Inferior parietal cortex (tissue), 1 donor: ENCODE results near the gene ASXL1.
A peak's percentile ranks its signal among the peaks of the same experiment; 100 is the strongest.

ENCODE experiments used
- DNase-seq: peaks from one replicate; pipeline ENCODE4 v3.0.0-alpha.2; 2016; ENCODE audit errors: extremely low spot score

The ASXL1 gene

GRCh38 chr20:32453467-32454163, 95.5 kb downstream of the ASXL1 start:
- DNase-seq = no peak

DNA sequence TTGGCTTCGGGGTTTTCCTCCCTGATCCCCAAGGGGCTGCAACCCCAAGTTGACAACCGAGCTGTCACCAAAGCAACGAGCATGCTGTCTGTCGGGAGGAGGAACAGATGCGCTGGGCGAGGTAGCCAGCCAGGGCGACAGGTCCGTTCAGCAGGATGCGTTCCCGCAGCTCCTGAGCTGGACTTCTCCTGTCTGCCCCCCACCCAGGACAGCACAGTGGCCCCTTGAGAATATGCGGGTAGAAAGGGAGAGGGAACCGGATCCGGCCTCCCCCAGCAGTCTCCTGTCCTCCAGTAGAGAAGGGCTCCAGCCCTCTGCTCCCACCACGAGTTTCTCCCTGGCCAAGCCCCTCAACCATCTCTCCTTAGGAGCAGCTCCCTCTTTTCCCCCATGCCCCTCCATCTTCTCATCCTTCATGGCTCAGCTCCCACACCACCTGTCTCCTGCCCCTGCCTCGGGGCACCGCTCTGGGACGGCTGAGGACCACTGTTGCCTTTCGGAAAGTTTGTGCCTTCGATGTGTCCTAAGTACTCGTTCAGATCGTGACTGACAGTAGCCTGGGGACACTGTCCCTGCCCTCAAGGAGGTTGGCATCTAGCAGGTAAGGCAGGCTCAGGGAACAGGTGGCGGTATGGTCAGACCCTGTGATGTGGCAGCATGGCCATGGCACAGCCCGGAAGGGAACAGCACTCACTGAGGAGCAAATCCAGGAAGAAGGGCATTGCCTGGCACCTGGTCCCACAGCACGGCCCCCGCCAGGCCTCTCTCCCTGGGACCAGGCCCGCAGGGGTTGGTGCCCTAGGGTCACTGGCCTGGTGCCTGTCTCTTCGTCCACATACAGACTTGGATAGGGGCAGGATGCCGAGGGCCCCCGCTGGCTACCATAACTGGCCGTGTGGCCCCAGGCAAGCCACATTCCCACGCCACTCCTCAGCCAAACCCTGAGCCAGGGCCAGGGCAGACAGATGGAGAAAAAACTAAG, 96.3 kb downstream of the ASXL1 start:
- DNase-seq = no peak

DNA sequence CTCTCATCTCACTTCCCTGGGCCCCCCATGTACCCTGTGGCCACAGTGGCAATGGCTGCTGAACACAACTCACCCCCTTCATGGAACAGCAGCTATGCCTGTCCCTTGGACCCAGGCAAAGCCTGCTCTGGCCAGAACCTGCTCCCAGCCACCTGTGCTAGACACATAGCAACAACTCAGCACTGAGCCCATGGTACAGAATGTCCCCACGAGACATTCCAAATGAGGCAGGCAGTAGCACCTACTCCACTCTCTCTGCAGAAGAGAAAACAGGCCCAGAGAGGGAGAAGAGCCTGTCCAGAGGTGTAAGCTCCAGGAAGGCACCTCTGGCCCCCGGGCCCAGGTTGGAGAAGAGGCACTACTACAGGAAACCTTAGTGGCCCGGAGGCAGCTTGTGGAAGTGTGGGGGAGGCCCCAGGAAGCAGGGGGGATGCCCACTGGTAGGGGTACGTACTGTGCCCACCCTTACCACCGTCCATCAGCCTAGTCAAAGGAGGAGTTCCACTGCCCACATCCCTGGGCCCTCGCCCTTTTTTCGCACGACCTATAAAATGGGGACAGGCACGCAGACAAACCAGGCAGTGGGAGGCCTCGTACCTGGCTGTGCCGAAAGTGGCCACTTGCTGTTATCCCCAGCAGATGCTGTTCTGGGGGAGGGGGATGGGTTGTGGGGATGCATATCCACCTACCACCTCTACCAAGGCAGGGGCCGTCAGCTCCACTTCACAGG, 97.2 kb downstream of the ASXL1 start:
- no peak for DNase-seq

DNA sequence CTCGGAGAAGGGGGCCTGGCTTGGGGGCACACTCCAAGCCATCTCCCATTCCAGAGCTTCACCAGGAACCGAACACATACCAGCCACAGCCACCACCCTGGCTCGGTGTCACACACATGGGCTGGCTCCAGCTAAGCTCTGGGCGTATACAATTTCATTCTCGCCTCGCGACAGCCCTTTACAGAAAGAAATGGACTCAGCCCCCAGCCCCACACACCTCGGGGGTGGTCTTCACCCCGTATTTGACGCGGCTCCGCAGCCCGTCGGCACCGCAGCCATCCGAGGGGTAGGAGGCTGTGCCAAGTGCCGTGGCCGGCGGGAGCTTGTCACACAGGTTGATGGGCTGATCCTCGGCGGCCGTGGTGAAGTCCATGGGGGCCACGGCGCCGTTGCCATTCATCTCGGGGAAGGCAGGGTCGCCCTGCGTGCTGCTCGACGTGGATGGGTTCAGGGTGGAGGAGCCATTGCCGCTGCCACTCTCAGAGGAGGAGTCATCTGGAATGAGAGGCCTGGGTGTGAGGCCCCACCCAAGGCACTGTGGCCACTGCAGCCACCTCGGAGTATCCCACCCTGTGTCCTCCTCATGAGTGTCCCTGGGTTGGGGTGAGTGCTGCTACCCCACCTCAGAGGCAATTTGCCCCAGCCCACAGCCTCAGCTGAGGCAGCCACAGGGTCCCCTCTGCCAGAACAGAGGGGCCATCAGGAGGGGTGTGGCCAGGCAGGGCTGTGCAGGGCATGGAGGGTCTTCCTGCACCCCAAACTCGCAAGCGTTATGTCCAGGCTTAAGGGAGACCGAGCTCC, 98.0 kb downstream of the ASXL1 start:
- DNase-seq = no peak

- DNase-seq = no peak
Observed at GRCh38 chr20:32456869-32457478, 98.8 kb downstream of the ASXL1 start.

- DNase-seq = peak; percentile 69
Observed at GRCh38 chr20:32457479-32457986, 99.4 kb downstream of the ASXL1 start.

- no peak for DNase-seq
Observed at GRCh38 chr20:32458061-32458836, 100.1 kb downstream of the ASXL1 start.

GRCh38 chr20:32458837-32459220, 100.7 kb downstream of the ASXL1 start:
- DNase-seq = no peak

DNA sequence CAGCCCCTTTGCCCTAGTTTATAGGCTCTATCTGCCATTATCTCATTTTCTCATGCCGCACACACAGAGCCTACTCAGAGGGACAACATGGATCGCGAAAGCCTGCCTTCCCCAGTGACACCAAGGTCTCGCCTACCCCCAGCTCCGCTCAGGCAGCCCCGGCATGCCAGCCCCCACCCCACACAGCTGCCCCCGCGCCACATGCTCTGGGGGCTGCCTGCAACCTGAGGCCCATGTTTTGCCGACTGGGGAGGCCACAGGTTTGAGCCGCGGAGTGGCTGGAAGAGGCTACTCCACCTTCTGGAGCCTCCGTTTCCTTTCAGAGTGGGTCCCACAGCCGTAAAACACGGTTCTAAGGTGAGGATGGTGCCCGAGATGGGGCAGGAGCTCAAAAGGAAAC, 102.1 kb downstream of the ASXL1 start:
- DNase-seq = no peak

GRCh38 chr20:32460683-32461320, 102.7 kb downstream of the ASXL1 start:
- no peak for DNase-seq

- no peak for DNase-seq
Observed at GRCh38 chr20:32461836-32462600, 103.9 kb downstream of the ASXL1 start.

- DNase-seq = no peak
Observed at GRCh38 chr20:32462900-32463641, 104.9 kb downstream of the ASXL1 start.

- peak; percentile 86 for DNase-seq
Observed at GRCh38 chr20:32463642-32464400, 105.7 kb downstream of the ASXL1 start.

- DNase-seq = no peak
Observed at GRCh38 chr20:32464401-32465091, 106.4 kb downstream of the ASXL1 start.

DNA sequence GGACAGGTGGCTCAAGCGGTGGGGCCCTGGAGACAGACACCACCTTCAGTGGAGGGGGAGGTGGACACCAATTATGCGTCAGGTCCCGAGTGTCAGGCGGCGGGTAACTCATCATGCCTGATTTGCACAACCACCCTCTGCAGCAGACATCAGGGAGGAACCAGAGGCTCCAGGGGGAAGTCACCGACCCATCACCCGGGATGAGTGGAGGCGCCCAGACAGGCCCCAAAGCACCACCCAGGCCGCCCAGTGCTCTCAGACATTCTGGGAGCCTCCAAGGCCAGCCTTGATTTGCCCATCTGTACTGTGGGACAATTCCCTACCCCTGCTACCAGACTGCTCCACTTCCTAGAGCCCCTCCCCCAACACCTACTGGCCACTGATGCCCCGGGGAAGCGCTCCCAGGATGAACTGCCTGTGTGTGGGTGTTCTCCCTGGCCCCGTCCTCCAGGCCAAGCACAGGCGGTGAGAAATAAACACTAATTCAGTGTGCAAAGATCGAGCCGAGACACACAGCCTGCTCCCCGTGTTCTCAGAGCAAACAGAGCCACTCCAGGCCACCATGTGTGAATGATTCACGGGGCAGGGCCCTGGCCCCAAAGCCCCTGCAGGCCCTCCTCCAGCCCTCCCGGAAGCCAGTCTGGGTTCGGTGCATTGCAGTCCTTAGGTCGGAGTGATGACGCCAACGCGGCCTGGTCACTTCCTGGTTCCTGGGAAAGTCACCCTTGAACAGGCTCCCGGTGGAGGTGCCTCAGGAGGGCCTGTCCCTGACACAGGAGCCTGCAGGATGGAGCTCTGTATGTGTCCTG, 107.2 kb downstream of the ASXL1 start:
- no peak for DNase-seq
